H1 (cell line): ENCODE data around the gene PLXDC2. TPM values are rescaled to one million over a fixed set of nuclear protein-coding genes. Genes with fewer than 3 reads are reported as not detected.
A peak's percentile ranks its signal among the peaks of the same experiment; 100 is the strongest.

ENCODE experiments used
- CTCF ChIA-PET: fragments of 300-600 bp; sonication (Branson Sonifier 250); formaldehyde crosslinking; loops from one replicate; lab custom pipeline; 2021; ENCODE audit not compliant: partially characterized antibody; lab: Charles Lee
- POLR2A ChIA-PET: fragments of 300-600 bp; sonication (Branson Sonifier 250); formaldehyde crosslinking; loops from one replicate; lab custom pipeline; 2021; ENCODE audit warnings: inconsistent platforms; ENCODE audit not compliant: partially characterized antibody; lab: Charles Lee
- DNase-seq, 2 experiments: peaks; one replicate each; pipeline versions ENCODE4 v3.0.0 to v3.0.0-alpha.2; 2010 to 2022; ENCODE audit warnings: low spot score in 2 of 2, low read depth in 1 of 2, mixed read lengths in 1 of 2
- FAIRE-seq: peaks from 2 replicates; lab custom pipeline; 2011; peaks lifted over from hg19 to GRCh38; lab: Jason Lieb, UNC
- H2AFZ ChIP-seq: 2 replicates; pipeline ENCODE4 v1.8.1; 2012; ENCODE audit warnings: low read length, inconsistent platforms
- H2AK5ac ChIP-seq: 2 replicates; pipeline ENCODE4 v1.6.1; 2013; ENCODE audit warnings: low read depth, low read length
- H2BK120ac ChIP-seq: replicated peaks from 2 replicates; pipeline ENCODE3; 2013; ENCODE audit warnings: low read depth, low read length, inconsistent platforms
- H2BK12ac ChIP-seq: 2 replicates; pipeline ENCODE4 v1.6.1; 2013; ENCODE audit warnings: low read depth, low read length
- H2BK15ac ChIP-seq: 2 replicates; pipeline ENCODE4 v1.6.1; 2013; ENCODE audit warnings: low read length
- H2BK20ac ChIP-seq: 2 replicates; pipeline ENCODE4 v1.6.1; 2013; ENCODE audit warnings: low read length
- H2BK5ac ChIP-seq: 2 replicates; pipeline ENCODE4 v1.6.1; 2013; ENCODE audit warnings: low read depth, low read length
- H3K14ac ChIP-seq: 2 replicates; pipeline ENCODE4 v1.6.1; 2013; ENCODE audit warnings: inconsistent platforms; ENCODE audit not compliant: insufficient read length
- H3K18ac ChIP-seq: 2 replicates; pipeline ENCODE4 v1.6.1; 2013; ENCODE audit warnings: low read length; ENCODE audit errors: extremely low read depth
- H3K23ac ChIP-seq: 2 replicates; pipeline ENCODE4 v1.6.1; 2013; ENCODE audit warnings: inconsistent platforms; ENCODE audit not compliant: insufficient read length
- H3K23me2 ChIP-seq: 2 replicates; pipeline ENCODE4 v1.6.1; 2013; ENCODE audit warnings: low read depth, low read length
- H3K27ac ChIP-seq: 2 replicates; pipeline ENCODE4 v1.6.1; 2011; ENCODE audit warnings: low read depth, low read length, inconsistent platforms
- H3K27me3 ChIP-seq, 4 experiments: replicated peaks in 1 of 4; 1 replicate in 1 of 4; 2 replicates in 3 of 4; pipeline versions ENCODE4 v1.6.1 to v1.8.1; 2011 to 2013; ENCODE audit warnings: low read length in 3 of 4, mild to moderate bottlenecking in 3 of 4, inconsistent platforms in 2 of 4, mixed read lengths in 2 of 4, moderate library complexity in 1 of 4; ENCODE audit not compliant: control insufficient read depth in 3 of 4, insufficient read depth in 3 of 4; ENCODE audit errors: extremely low read depth in 1 of 4
- H3K36me3 ChIP-seq, 4 experiments: 2 replicates each; pipeline versions ENCODE4 v1.6.1 to v1.8.1; 2011 to 2013; ENCODE audit warnings: mild to moderate bottlenecking in 4 of 4, low read length in 3 of 4, moderate library complexity in 2 of 4, control low read depth in 1 of 4, inconsistent platforms in 1 of 4; ENCODE audit not compliant: insufficient read depth in 4 of 4, control insufficient read depth in 2 of 4
- H3K4ac ChIP-seq: replicated peaks from 2 replicates; pipeline ENCODE3; 2013; ENCODE audit warnings: low read length, low read depth, mixed read lengths, inconsistent platforms; ENCODE audit not compliant: insufficient read length
- H3K4me1 ChIP-seq, 4 experiments: replicated peaks in 1 of 4; 1 replicate in 1 of 4; 2 replicates in 3 of 4; pipeline versions ENCODE4 v1.6.1 to v1.8.1; 2011 to 2013; ENCODE audit warnings: low read length in 3 of 4, inconsistent platforms in 2 of 4, mixed read lengths in 1 of 4; ENCODE audit not compliant: insufficient read depth in 4 of 4, control insufficient read depth in 3 of 4
- H3K4me2 ChIP-seq, 2 experiments: 2 replicates each; pipeline versions ENCODE4 v1.6.1 to v1.8.1; 2011 to 2013; ENCODE audit warnings: low read depth in 2 of 2, low read length in 2 of 2, control low read depth in 1 of 2, inconsistent platforms in 1 of 2, mild to moderate bottlenecking in 1 of 2; ENCODE audit not compliant: insufficient read depth in 1 of 2
- H3K4me3 ChIP-seq, 4 experiments: fragments of 200-600, 300-600 bp in 1 of 4; sonication (generic), shearing (Covaris generic), sonication (Bioruptor Twin) in 1 of 4; 2 replicates each; pipeline versions ENCODE4 v1.5.1 to v1.8.1; 2011 to 2016; ENCODE audit warnings: low read length in 4 of 4, low read depth in 3 of 4, control low read depth in 2 of 4, inconsistent platforms in 2 of 4, mild to moderate bottlenecking in 2 of 4, mixed read lengths in 1 of 4, moderate library complexity in 1 of 4; ENCODE audit not compliant: insufficient read depth in 2 of 4; ENCODE audit errors: extremely low read depth in 1 of 4
- H3K56ac ChIP-seq: replicated peaks from 2 replicates; pipeline ENCODE3; 2013; ENCODE audit warnings: low read depth, mild to moderate bottlenecking, mixed read lengths, low read length, inconsistent platforms; ENCODE audit not compliant: insufficient read length
- H3K79me1 ChIP-seq: 2 replicates; pipeline ENCODE4 v1.6.1; 2013; ENCODE audit warnings: low read depth, low read length, control low read depth
- H3K79me2 ChIP-seq, 2 experiments: 2 replicates each; pipeline versions ENCODE4 v1.6.1 to v1.8.1; 2012 to 2013; ENCODE audit warnings: low read length in 2 of 2, mild to moderate bottlenecking in 2 of 2, inconsistent platforms in 1 of 2; ENCODE audit not compliant: insufficient read depth in 2 of 2, control insufficient read depth in 1 of 2
- H3K9ac ChIP-seq, 4 experiments: replicated peaks in 1 of 4; 1 replicate in 1 of 4; 2 replicates in 3 of 4; pipeline versions ENCODE4 v1.6.1 to v1.8.1; 2011 to 2013; ENCODE audit warnings: low read depth in 3 of 4, low read length in 3 of 4, control low read depth in 2 of 4, mild to moderate bottlenecking in 2 of 4, moderate library complexity in 2 of 4, inconsistent platforms in 1 of 4; ENCODE audit errors: extremely low read depth in 1 of 4
- H3K9me3 ChIP-seq, 2 experiments: 2 replicates each; pipeline versions ENCODE4 v1.6.1 to v1.8.1; 2012 to 2013; ENCODE audit warnings: mild to moderate bottlenecking in 2 of 2, moderate library complexity in 2 of 2, control low read depth in 1 of 2, inconsistent platforms in 1 of 2, low read depth in 1 of 2, low read length in 1 of 2, mixed read lengths in 1 of 2; ENCODE audit not compliant: insufficient read depth in 2 of 2
- H4K20me1 ChIP-seq, 2 experiments: replicated peaks in 1 of 2; 2 replicates each; pipeline versions ENCODE3 to v1.8.1; 2011 to 2013; ENCODE audit warnings: inconsistent platforms in 2 of 2, low read length in 2 of 2, mild to moderate bottlenecking in 1 of 2; ENCODE audit not compliant: insufficient read depth in 2 of 2, control insufficient read depth in 1 of 2
- H4K5ac ChIP-seq: 2 replicates; pipeline ENCODE4 v1.6.1; 2013; ENCODE audit warnings: low read length, low read depth, mixed read lengths, inconsistent platforms; ENCODE audit not compliant: insufficient read length
- H4K8ac ChIP-seq: 2 replicates; pipeline ENCODE4 v1.8.0; 2013; ENCODE audit warnings: mild to moderate bottlenecking, moderate library complexity, low read length, inconsistent platforms; ENCODE audit not compliant: insufficient read depth; ENCODE audit errors: extremely low read depth
- H4K91ac ChIP-seq: replicated peaks from 2 replicates; pipeline ENCODE3; 2013; ENCODE audit warnings: low read length, mixed read lengths, inconsistent platforms; ENCODE audit not compliant: insufficient read length
- CBX8 ChIP-seq: fragments of 300-800, 300-1000 bp; sonication (generic); IDR thresholded peaks from 2 replicates; pipeline ENCODE4 v1.7.1; 2016; ENCODE audit warnings: low read depth, low read length, borderline replicate concordance
- E2F6 ChIP-seq: IDR thresholded peaks from 2 replicates; pipeline ENCODE4 v1.6.1; 2012; ENCODE audit warnings: inconsistent platforms
- HDAC6 ChIP-seq: IDR thresholded peaks from one replicate; pipeline ENCODE4 v1.7.1; 2012; ENCODE audit warnings: low read depth, mild to moderate bottlenecking, inconsistent platforms, low read length, moderate library complexity
- JUN ChIP-seq: IDR thresholded peaks from 2 replicates; pipeline ENCODE4 v1.6.1; 2011; ENCODE audit warnings: low read depth, mild to moderate bottlenecking, improper control_type of control experiment, low read length
- MAX ChIP-seq: IDR thresholded peaks from 2 replicates; pipeline ENCODE4 v1.6.1; 2012; ENCODE audit warnings: inconsistent platforms
- PHF8 ChIP-seq: fragments of 200-600 bp; sonication (generic); conservative IDR thresholded peaks from 2 replicates; pipeline ENCODE4 v1.7.1; 2012; ENCODE audit warnings: low read depth, mild to moderate bottlenecking, inconsistent platforms, low read length, moderate library complexity
- POLR2AphosphoS5 ChIP-seq: IDR thresholded peaks from 2 replicates; pipeline ENCODE4 v1.6.1; 2011; ENCODE audit warnings: low read depth, low read length
- RFX5 ChIP-seq: IDR thresholded peaks from 2 replicates; pipeline ENCODE4 v1.6.1; 2011; ENCODE audit warnings: low read depth, low read length, improper control_type of control experiment, borderline replicate concordance
- SP4 ChIP-seq: IDR thresholded peaks from 2 replicates; pipeline ENCODE4 v1.6.1; 2012; ENCODE audit warnings: low read length, inconsistent platforms
- USF2 ChIP-seq: IDR thresholded peaks from 2 replicates; pipeline ENCODE4 v1.6.1; 2011; ENCODE audit warnings: low read length, improper control_type of control experiment
- YY1 ChIP-seq: IDR thresholded peaks from 2 replicates; pipeline ENCODE4 v1.6.1; 2011; ENCODE audit warnings: low read depth, mild to moderate bottlenecking, low read length
- WGBS, 2 experiments: shearing (Covaris generic) in 1 of 2; methylation state at CpG; one replicate each; pipeline versions ENCODE4 v1.1.6 to v1.1.7; 2013 to 2015; ENCODE audit warnings: low lambda C conversion rate in 2 of 2, mixed read lengths in 2 of 2, inconsistent platforms in 1 of 2, low coverage in 1 of 2, missing lambda C conversion rate in 1 of 2; ENCODE audit not compliant: insufficient replicate concordance in 2 of 2, insufficient coverage in 1 of 2, insufficient read length in 1 of 2; ENCODE audit errors: extremely low coverage in 1 of 2, missing lambda C conversion rate in 1 of 2; 5-methylcytosine and 5-hydroxymethylcytosine counted together
- polyA plus RNA-seq, 7 experiments: library from polyadenylated mRNA; depleted of rRNA in 3 of 7; stranded (reverse) in 5 of 7; unstranded in 2 of 7; fragments of >200 nt in 5 of 7; fragments of 200-250 nt in 2 of 7; gene quantifications; 1 replicate in 5 of 7; 2 replicates in 1 of 7; 4 replicates in 1 of 7; pipeline versions ENCODE4 v1.2.1 to v1.2.3, GENCODE V29; 2011 to 2013; ENCODE audit warnings: missing spikeins in 2 of 7, mixed read lengths in 2 of 7
- total RNA-seq: library from RNA; stranded (reverse); fragmentation: NEBNext Ultra II Directional; extraction: Animal tissue kit (Norgen Biotek cat#: 25700); gene quantifications from 2 replicates; pipeline ENCODE4 v1.2.1, GENCODE V29; 2021
- TF ChIP-seq, protein P1 (sequence below): IDR thresholded peaks from 2 replicates; pipeline ENCODE4 v1.6.1; 2011; ENCODE audit warnings: low read depth, mild to moderate bottlenecking, low read length; ENCODE audit not compliant: insufficient read depth

The PLXDC2 gene
- total and polyA plus RNA-seq, 2 of the 8 experiments (the other 6 are each of a cell fraction or from before 2014, with no cell fraction given), result 23.0 to 40.5 TPM

GRCh38 chr10:19977097-19977521, 160.9 kb downstream of the PLXDC2 start:
- H3K79me2 ChIP-seq, result peaks cover 0 to 57% of the 10 kb centered on the region in 2 experiments; a peak in 3 of 4 replicates
- CTCF ChIA-PET, result no interaction called here
- TF ChIP-seq MAX (no peak), PHF8 (no peak), USF2 (no peak), POLR2AphosphoS5 (no peak), JUN (no peak), SP4 (no peak), CBX8 (no peak), E2F6 (no peak), YY1 (no peak), HDAC6 (no peak), RFX5 (no peak)
- TF ChIP-seq, protein P1, sequence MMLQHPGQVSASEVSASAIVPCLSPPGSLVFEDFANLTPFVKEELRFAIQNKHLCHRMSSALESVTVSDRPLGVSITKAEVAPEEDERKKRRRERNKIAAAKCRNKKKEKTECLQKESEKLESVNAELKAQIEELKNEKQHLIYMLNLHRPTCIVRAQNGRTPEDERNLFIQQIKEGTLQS, result no peak

More at GRCh38 chr10:19977097-19977521, 160.9 kb downstream of the PLXDC2 start:
- Histone ChIP-seq H3K56ac (no peak overlapping the region), H3K18ac (no peak overlapping the region), H4K91ac (no peak overlapping the region), H3K9ac (no peak overlapping the region), H3K4ac (no peak overlapping the region), H4K20me1 (no peaks in the 10 kb centered on the region), H3K4me1 (peaks cover 0 to 3% (median 2%) of the 10 kb centered on the region in 4 experiments; a peak in 5 of 7 replicates), H3K9me3 (no peaks in the 10 kb centered on the region; a peak in 1 of 4 replicates), H3K23ac (no peak overlapping the region), H3K36me3 (no peaks in the 10 kb centered on the region; a peak in 1 of 8 replicates), H3K27me3 (no peaks in the 10 kb centered on the region), H2AFZ (no peak overlapping the region), H3K23me2 (no peaks in the 10 kb centered on the region), H2BK15ac (no peak overlapping the region), H4K8ac (no peak overlapping the region), H2BK5ac (no peak overlapping the region), H2BK12ac (no peak overlapping the region), H3K14ac (no peak overlapping the region), H2BK120ac (no peak overlapping the region), H3K4me3 (0 out of 8 replicates have a peak overlapping the region, but pooled peaks of 1 of the 4 experiments have one; percentile 8), H4K5ac (no peak overlapping the region), H2AK5ac (no peak overlapping the region), H2BK20ac (no peak overlapping the region), H3K27ac (no peak overlapping the region), H3K79me1 (no peaks in the 10 kb centered on the region), H3K4me2 (no peak overlapping the region)
- no peak for FAIRE-seq
- 92% methylated on average over 3 of the region's 3 CpGs; no CpG with 5 or more reads in 1 of the 2 experiments for WGBS, 2 experiments
- no peak for DNase-seq
- POLR2A ChIA-PET, result no interaction called here
